ENCODE results near the gene SCAMP2. TPM values are rescaled to one million over a fixed set of nuclear protein-coding genes. Genes with fewer than 3 reads are reported as not detected.

SCAMP2 gene
- total RNA-seq, 3 donors from 2014 or later (not counting 1 experiment from before 2014, with no cell fraction given) = 78.8 to 101 (median 92.8) TPM

- TF ChIP-seq CTCF (IDR thresholded peaks at IDR 0.05) = no peak
- H3K27me3 Mint-ChIP-seq (ENCODE audit: low read depth in 2 of 2) = no peaks in the 10 kb centered on the region
- Histone ChIP-seq H3K27me3 (ENCODE audit: control insufficient read depth, insufficient read depth, low read length) (no peaks in the 10 kb centered on the region), H3K4me1 (ENCODE audit: control insufficient read depth, insufficient read depth, low read length) (peaks cover 77% of the 10 kb centered on the region), H3K9me3 (ENCODE audit: control insufficient read depth, insufficient read depth, low read length) (no peaks in the 10 kb centered on the region), H3K4me3 (ENCODE audit: low read length) (no peak overlapping the region), H3K36me3 (ENCODE audit: control insufficient read depth, insufficient read depth, low read length) (no peaks in the 10 kb centered on the region), H3K27ac (ENCODE audit: low read length) (peak overlapping the region; percentile 56)
- intact Hi-C loops (cut with micrococcal nuclease) = no loop called here
- H3K27ac Mint-ChIP-seq = peak overlapping the region; percentile 87 to 95
- 9% methylated on average over 6 of the region's 6 CpGs for WGBS (ENCODE audit: insufficient coverage)
- no peaks in the 10 kb centered on the region for H3K36me3 Mint-ChIP-seq
- H3K4me1 Mint-ChIP-seq = peaks cover 67 to 70% of the 10 kb centered on the region in 2 donors
- H3K4me3 Mint-ChIP-seq = peak overlapping the region; percentile 99
- ATAC-seq = peak in 1 of 3 donors; percentile 3
- peak in 1 of 2 donors; percentile 52 for DNase-seq
- no peaks in the 10 kb centered on the region for H3K9me3 Mint-ChIP-seq
These were observed 3.3 kb downstream of the SCAMP2 start for GRCh38 chr15:74869726-74870407.

GRCh38 chr15:74869372-74869725, 3.8 kb downstream of the SCAMP2 start:
- DNase-seq = no peak
- intact Hi-C loops (cut with micrococcal nuclease) = no loop called here
- Histone ChIP-seq H3K27me3 (ENCODE audit: control insufficient read depth, insufficient read depth, low read length) (no peaks in the 10 kb centered on the region), H3K9me3 (ENCODE audit: control insufficient read depth, insufficient read depth, low read length) (no peaks in the 10 kb centered on the region), H3K4me1 (ENCODE audit: control insufficient read depth, insufficient read depth, low read length) (peaks cover 82% of the 10 kb centered on the region), H3K36me3 (ENCODE audit: control insufficient read depth, insufficient read depth, low read length) (peaks cover 3% of the 10 kb centered on the region), H3K4me3 (ENCODE audit: low read length) (no peak overlapping the region), H3K27ac (ENCODE audit: low read length) (peak overlapping the region; percentile 56)
- TF ChIP-seq CTCF (IDR thresholded peaks at IDR 0.05) = no peak
- Mint-ChIP-seq H3K9me3 (no peaks in the 10 kb centered on the region), H3K4me3 (peak overlapping the region; percentile 99), H3K36me3 (no peaks in the 10 kb centered on the region), H3K27me3 (ENCODE audit: low read depth in 2 of 2) (no peaks in the 10 kb centered on the region), H3K27ac (peak overlapping the region; percentile 87 to 95), H3K4me1 (peaks cover 71 to 74% of the 10 kb centered on the region in 2 donors)
- no peak for ATAC-seq

GRCh38 chr15:74868059-74868458, 5.1 kb downstream of the SCAMP2 start:
- Histone ChIP-seq H3K4me1 (ENCODE audit: control insufficient read depth, insufficient read depth, low read length) (peaks cover 87% of the 10 kb centered on the region), H3K36me3 (ENCODE audit: control insufficient read depth, insufficient read depth, low read length) (peaks cover 3% of the 10 kb centered on the region), H3K27me3 (ENCODE audit: control insufficient read depth, insufficient read depth, low read length) (no peaks in the 10 kb centered on the region), H3K9me3 (ENCODE audit: control insufficient read depth, insufficient read depth, low read length) (no peaks in the 10 kb centered on the region), H3K4me3 (ENCODE audit: low read length) (no peak overlapping the region), H3K27ac (ENCODE audit: low read length) (peak overlapping the region; percentile 42)
- H3K4me1 Mint-ChIP-seq = peaks cover 81 to 86% of the 10 kb centered on the region in 2 donors
- no peak for TF ChIP-seq CTCF (IDR thresholded peaks at IDR 0.05)
- ATAC-seq (peak in 1 of 3 donors; percentile 5), DNase-seq (peak in 1 of 2 donors; percentile 39)
- no peaks in the 10 kb centered on the region for H3K9me3 Mint-ChIP-seq
- H3K27ac Mint-ChIP-seq = peak overlapping the region; percentile 83 to 95
- 10% methylated on average over 6 of the region's 6 CpGs for WGBS (ENCODE audit: insufficient coverage)
- H3K4me3 Mint-ChIP-seq = peak overlapping the region; percentile 72
- intact Hi-C loops (cut with micrococcal nuclease) = no loop called here
- H3K36me3 Mint-ChIP-seq = no peaks in the 10 kb centered on the region
- H3K27me3 Mint-ChIP-seq (ENCODE audit: low read depth in 2 of 2) = no peaks in the 10 kb centered on the region

All from natural killer cell (primary cell).